ENCODE results near the gene GSX2.

DNA sequence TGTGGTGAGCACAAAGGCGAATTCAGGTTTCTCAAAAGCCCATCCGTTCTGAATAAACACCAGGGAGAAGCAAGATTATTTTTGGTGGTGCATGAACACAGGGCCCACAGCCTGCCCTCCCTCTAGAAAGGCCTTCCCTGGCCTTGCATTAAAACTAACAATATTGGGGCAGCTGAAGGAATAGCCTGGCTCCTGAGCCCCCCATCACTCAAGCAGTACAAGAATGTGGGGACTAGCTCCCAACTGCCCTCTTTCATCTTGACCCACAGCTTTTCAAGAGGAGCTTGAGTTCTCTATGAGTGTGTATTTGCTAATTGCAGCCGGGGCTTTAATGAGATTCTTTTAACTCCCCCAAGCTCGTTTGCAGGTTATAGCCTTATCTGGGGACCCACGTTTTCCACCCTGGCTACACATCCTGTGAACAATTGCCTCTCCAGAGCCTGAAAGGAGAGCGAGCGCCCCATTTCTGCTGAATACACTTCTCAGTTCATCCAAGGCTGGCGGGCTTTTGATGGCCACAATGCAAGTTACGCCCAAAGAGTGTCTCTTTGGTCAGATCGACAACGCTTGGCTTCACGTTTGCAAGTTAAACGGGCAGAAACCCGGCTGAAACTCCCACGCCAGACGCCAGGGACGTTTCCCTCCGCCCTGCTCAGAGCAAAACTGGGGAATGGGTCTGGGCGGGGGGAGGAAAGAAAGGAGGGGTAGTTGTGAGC is 4.7 kb upstream of the GSX2 start:
- no peak for TF ChIP-seq EZH2phosphoT487 (conservative IDR thresholded peaks at IDR 0.05; ENCODE audit: low read length)
- TF ChIP-seq, protein P1, sequence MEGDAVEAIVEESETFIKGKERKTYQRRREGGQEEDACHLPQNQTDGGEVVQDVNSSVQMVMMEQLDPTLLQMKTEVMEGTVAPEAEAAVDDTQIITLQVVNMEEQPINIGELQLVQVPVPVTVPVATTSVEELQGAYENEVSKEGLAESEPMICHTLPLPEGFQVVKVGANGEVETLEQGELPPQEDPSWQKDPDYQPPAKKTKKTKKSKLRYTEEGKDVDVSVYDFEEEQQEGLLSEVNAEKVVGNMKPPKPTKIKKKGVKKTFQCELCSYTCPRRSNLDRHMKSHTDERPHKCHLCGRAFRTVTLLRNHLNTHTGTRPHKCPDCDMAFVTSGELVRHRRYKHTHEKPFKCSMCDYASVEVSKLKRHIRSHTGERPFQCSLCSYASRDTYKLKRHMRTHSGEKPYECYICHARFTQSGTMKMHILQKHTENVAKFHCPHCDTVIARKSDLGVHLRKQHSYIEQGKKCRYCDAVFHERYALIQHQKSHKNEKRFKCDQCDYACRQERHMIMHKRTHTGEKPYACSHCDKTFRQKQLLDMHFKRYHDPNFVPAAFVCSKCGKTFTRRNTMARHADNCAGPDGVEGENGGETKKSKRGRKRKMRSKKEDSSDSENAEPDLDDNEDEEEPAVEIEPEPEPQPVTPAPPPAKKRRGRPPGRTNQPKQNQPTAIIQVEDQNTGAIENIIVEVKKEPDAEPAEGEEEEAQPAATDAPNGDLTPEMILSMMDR (IDR thresholded peaks at IDR 0.05; ENCODE audit: insufficient read depth, low read length, poor library complexity, severe bottlenecking): no peak

All from SU-DHL-6 (cell line).